Small intestine (tissue), 7 donors: ENCODE measurements around the gene MRPS18B. TPM values are rescaled to one million over a fixed set of nuclear protein-coding genes. Genes with fewer than 3 reads are reported as not detected.

ENCODE experiments used
- DNase-seq, 2 donors: peaks; one replicate each; pipeline versions ENCODE4 v3.0.0 to v3.0.0-alpha.2; 2013
- FAIRE-seq: peaks from 2 replicates; lab custom pipeline; 2012; peaks lifted over from hg19 to GRCh38; lab: Jason Lieb, UNC
- H3K27ac ChIP-seq, 3 donors: one replicate each; pipeline ENCODE4 v1.5.1; 2013; ENCODE audit warnings: low read length in 2 of 3, mild to moderate bottlenecking in 2 of 3, control low read depth in 1 of 3, inconsistent platforms in 1 of 3, low read depth in 1 of 3, moderate library complexity in 1 of 3
- H3K27me3 ChIP-seq, 3 donors: one replicate each; pipeline ENCODE4 v1.6.1; 2013; ENCODE audit warnings: low read length in 3 of 3, inconsistent platforms in 1 of 3; ENCODE audit not compliant: control insufficient read depth in 3 of 3, insufficient read depth in 3 of 3
- H3K36me3 ChIP-seq, 3 donors: one replicate each; pipeline ENCODE4 v1.6.1; 2013; ENCODE audit warnings: low read length in 3 of 3, inconsistent platforms in 1 of 3, low read depth in 1 of 3, mild to moderate bottlenecking in 1 of 3, moderate library complexity in 1 of 3; ENCODE audit not compliant: control insufficient read depth in 3 of 3, insufficient read depth in 2 of 3
- H3K4me1 ChIP-seq, 3 donors: one replicate each; pipeline ENCODE4 v1.6.1; 2013; ENCODE audit warnings: low read length in 2 of 3, inconsistent platforms in 1 of 3, low read depth in 1 of 3, mild to moderate bottlenecking in 1 of 3, moderate library complexity in 1 of 3; ENCODE audit not compliant: control insufficient read depth in 3 of 3, insufficient read depth in 2 of 3
- H3K4me3 ChIP-seq, 3 donors: one replicate each; pipeline ENCODE4 v1.5.1; 2013; ENCODE audit warnings: low read length in 3 of 3, control low read depth in 1 of 3, inconsistent platforms in 1 of 3, low read depth in 1 of 3, mild to moderate bottlenecking in 1 of 3, moderate library complexity in 1 of 3
- H3K9me3 ChIP-seq, 2 donors: one replicate each; pipeline ENCODE4 v1.6.1; 2013; ENCODE audit warnings: low read depth in 1 of 2, low read length in 1 of 2; ENCODE audit not compliant: control insufficient read depth in 2 of 2, insufficient read depth in 1 of 2
- WGBS, 3 donors: extraction: QIAGEN DNeasy Blood & Tissue Kit; methylation state at CpG; one replicate each; pipeline ENCODE4 v1.1.7; 2013; 5-methylcytosine and 5-hydroxymethylcytosine counted together
- polyA plus RNA-seq, 4 donors: library from polyadenylated mRNA; stranded (reverse) in 3 of 4; unstranded in 1 of 4; fragments of 200-250 nt in 3 of 4; fragments of 120-200 nt in 1 of 4; gene quantifications; one replicate each; pipeline versions ENCODE4 v1.2.1 to v1.2.3, GENCODE V29; 2013
- donor health status: healthy with polysubstance abuse.
- donor health status: control.
- donor health status: control.
- donor health status: Bipolar disorder and iron deficiency.
- donor health status: healthy.

Gene MRPS18B
- polyA plus RNA-seq, 4 donors, result 54.1 to 93.0 (median 90.3) TPM

DNA sequence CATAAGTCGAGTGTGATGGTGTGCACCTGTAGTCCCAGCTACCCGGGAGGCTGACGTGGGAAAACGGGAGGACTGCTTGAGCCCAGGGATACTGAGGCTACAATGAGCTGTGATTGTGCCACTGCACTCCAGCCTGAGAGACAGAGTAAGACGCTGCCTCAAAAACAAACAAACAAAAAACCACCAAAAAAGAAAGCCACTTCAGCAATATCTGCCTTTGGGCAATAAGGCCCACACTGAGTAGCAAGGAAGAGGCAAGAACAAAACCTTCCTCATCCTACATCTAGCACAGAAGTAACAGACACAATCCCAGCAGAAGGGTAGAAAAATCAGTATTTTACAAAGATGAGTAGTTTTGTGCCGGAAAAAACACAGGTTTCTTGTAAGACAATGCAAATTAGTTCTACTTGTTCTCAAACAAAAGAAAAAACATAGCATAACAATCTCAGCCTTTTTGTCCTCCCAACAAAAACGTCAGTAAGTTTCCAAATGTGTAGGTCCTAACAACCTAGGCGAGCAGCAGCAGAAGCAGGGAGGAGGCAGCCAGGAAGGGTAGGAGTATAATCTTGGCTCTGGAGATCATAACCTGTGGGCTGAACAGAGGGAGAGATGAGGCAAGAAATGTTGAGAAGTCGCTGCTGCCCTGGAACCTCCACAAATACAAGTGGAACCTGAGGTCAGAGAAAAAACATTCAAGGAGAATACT is 6.3 kb upstream of the MRPS18B start:
- FAIRE-seq (no peak), DNase-seq (no peak)
- Histone ChIP-seq H3K4me3 (no peak overlapping the region), H3K27ac (peak overlapping the region in 1 of 3 donors; percentile 49), H3K4me1 (peaks cover 0 to 14% (median 3%) of the 10 kb centered on the region in 3 donors), H3K9me3 (no peaks in the 10 kb centered on the region), H3K27me3 (no peaks in the 10 kb centered on the region), H3K36me3 (peaks cover 8 to 29% (median 21%) of the 10 kb centered on the region in 3 donors)
- 76 to 81% (median 81%) methylated on average over 9 of the region's 9 CpGs for WGBS, 3 donors

DNA sequence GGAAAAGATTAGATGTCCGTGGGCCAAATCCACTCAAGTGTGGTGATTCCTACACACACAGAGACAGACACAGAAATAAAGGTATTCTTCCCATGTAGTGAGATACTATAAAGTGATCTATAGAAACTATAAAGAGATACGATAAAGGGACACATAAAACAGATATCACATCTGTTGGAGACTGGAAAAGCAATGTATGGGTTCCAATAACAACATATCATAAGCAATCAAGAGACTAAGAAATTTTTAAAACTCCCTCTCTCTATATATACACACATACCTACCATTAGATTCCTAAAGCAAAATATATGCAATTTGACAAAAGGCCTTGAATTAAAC is 5.8 kb upstream of the MRPS18B start:
- DNase-seq, result no peak
- H3K27me3 ChIP-seq, result no peaks in the 10 kb centered on the region
- peaks cover 0 to 14% (median 3%) of the 10 kb centered on the region in 3 donors for H3K4me1 ChIP-seq
- FAIRE-seq, result no peak
- H3K4me3 ChIP-seq, result no peak overlapping the region
- no peaks in the 10 kb centered on the region for H3K9me3 ChIP-seq
- peak overlapping the region in 1 of 3 donors; percentile 49 for H3K27ac ChIP-seq
- H3K36me3 ChIP-seq, result peaks cover 4 to 30% (median 21%) of the 10 kb centered on the region in 3 donors
- 69 to 80% (median 76%) methylated on average over 2 of the region's 2 CpGs for WGBS, 3 donors

DNA sequence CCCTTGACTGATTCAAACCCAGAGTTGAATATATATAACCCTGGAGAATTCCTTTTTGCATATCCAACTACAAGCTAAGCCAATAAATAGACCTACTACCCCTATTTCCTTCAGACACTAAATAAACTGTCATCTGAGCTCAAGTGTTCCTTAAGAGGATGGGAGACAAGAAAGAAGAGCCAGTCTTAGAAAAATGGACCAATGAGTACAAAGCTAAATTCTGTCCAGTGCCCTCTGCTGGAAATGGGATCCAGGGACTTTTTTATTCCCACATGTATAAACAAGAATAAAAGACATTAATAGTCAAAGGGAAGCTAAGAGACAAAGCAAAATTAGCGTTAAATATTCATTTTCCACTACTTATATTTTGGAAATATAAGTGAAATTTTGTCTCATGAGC is 5.4 kb upstream of the MRPS18B start:
- 67 to 81% (median 73%) methylated on average over 1 of the region's 1 CpG for WGBS, 3 donors
- Histone ChIP-seq H3K9me3 (no peaks in the 10 kb centered on the region), H3K4me1 (peaks cover 0 to 14% (median 3%) of the 10 kb centered on the region in 3 donors), H3K4me3 (no peak overlapping the region), H3K36me3 (peaks cover 4 to 32% (median 21%) of the 10 kb centered on the region in 3 donors), H3K27ac (no peak overlapping the region), H3K27me3 (no peaks in the 10 kb centered on the region)
- DNase-seq, result no peak
- no peak for FAIRE-seq

DNA sequence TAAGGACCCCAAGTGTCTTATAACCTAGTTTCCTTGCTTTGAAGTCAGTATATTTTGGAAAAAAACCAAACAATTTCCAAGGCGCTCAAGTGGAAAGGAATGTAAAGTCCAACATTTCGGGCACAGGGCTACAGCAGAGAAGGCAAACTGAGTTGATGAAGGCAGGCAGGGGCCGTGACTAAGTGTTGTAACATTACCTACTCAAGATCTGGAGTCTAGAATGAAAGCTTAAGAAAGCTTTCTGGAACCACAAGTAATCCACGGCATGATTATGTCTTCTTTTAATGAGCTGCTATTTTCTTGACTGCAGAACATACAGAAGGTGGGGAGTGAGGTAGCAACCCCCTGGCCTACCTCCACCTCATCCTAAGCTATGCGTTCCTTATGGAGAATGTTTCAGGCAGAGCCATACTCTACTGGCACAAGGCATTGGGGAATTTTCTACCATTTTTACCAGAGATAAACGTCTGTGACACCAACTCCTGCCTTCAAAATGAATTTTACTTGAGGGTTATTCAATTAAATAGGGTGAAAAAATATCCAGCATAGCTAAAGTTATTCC is 4.9 kb upstream of the MRPS18B start:
- H3K36me3 ChIP-seq, result peaks cover 4 to 30% (median 16%) of the 10 kb centered on the region in 3 donors

DNA sequence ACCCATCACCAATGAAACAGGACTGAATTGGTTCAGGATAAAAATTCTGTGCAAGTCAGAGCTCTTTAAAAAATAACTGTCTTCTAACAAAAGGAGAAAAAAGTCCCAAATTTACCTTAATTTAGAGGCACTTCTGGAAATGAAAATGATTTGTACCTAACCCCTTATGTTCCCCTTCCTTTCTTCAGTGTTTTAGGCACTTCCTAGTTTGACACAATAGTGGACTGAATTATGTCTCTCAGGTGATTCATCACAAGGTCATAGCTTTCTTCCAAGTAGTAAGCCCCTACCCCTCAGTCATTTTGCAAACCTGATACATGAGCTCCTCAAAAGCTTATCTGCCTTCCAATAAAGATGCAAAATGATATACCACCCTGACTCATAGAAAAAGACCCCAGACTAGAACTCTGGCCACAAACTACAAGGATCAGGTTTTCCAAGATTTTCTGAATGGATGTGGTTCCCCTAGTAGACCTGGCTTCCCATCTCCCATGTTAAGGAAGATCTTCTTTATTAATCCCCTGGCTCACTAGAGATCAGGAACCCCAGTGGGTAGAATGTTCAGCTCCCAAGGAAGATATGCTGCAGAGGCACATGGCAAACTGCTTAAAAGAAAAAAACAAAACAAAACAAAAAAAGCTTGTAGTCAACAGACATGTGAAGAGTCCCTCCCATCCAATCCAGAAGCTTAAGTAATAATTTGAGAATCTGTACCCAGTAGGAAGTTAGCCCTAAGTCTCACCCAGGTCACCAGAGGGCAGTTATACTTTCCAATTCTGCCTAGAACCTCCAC is 4.2 kb upstream of the MRPS18B start:
- FAIRE-seq (no peak), DNase-seq (no peak)

More for the DNA sequence above, 4.9 kb upstream of the MRPS18B start:
- FAIRE-seq (no peak), DNase-seq (no peak)
- Histone ChIP-seq H3K4me1 (peaks cover 0 to 14% (median 3%) of the 10 kb centered on the region in 3 donors), H3K9me3 (no peaks in the 10 kb centered on the region), H3K27ac (peak overlapping the region in 2 of 3 donors; percentile 21 to 33), H3K4me3 (no peak overlapping the region), H3K27me3 (no peaks in the 10 kb centered on the region)
- WGBS, 3 donors, result 65 to 67% (median 65%) methylated on average over 6 of the region's 6 CpGs

DNA sequence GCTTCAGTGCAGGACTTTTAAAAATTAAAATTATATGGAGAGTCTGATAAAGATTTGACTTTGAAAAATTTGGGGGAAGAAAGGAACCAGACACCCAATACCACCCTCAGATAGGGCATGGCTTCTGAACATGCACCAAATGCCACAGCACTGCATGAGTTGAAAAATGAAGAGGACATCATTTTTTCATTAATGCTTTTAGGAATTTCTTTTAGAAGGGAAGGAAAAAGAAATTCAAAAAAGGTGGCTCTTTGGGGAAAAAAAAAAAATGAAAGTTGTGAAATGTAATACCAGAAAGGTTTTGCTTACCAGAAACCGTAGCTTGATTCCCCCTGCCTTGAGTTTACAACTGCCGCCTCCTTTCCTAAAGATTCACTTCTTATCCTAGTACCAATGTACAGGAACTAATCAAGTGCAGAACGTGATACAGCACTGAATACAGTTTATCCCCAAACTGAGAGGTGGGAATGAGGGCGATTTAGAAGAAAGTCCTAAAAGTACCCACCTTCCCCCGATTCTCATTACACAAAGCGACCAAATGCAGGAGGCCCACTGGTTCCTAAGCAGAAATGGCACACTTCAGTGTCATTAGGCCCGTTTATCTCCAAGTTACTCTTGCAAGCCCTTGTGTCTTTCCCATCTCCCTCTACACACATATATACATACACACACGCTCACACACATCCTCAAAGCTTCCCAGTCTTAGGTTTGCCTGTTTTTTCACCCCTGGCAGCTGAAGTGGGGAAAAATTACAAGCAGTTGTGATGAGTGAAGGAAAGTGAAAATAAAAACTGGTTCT is 3.4 kb upstream of the MRPS18B start:
- no peak for FAIRE-seq
- Histone ChIP-seq H3K36me3 (peaks cover 0 to 15% (median 9%) of the 10 kb centered on the region in 3 donors), H3K9me3 (no peaks in the 10 kb centered on the region), H3K4me1 (peaks cover 0 to 22% (median 3%) of the 10 kb centered on the region in 3 donors), H3K27me3 (no peaks in the 10 kb centered on the region), H3K4me3 (peak overlapping the region in 2 of 3 donors; percentile 60 to 79), H3K27ac (peak overlapping the region; percentile 37 to 99 (median 96))
- peak in 1 of 2 donors; percentile 40 for DNase-seq
- 21 to 24% (median 23%) methylated on average over 8 of the region's 8 CpGs for WGBS, 3 donors

More for the DNA sequence above, 4.2 kb upstream of the MRPS18B start:
- H3K27ac ChIP-seq, result peak overlapping the region in 1 of 3 donors; percentile 96
- H3K27me3 ChIP-seq, result no peaks in the 10 kb centered on the region
- no peak overlapping the region for H3K4me3 ChIP-seq
- H3K4me1 ChIP-seq, result peaks cover 0 to 15% (median 3%) of the 10 kb centered on the region in 3 donors
- H3K9me3 ChIP-seq, result no peaks in the 10 kb centered on the region
- H3K36me3 ChIP-seq, result peaks cover 4 to 23% (median 16%) of the 10 kb centered on the region in 3 donors

DNA sequence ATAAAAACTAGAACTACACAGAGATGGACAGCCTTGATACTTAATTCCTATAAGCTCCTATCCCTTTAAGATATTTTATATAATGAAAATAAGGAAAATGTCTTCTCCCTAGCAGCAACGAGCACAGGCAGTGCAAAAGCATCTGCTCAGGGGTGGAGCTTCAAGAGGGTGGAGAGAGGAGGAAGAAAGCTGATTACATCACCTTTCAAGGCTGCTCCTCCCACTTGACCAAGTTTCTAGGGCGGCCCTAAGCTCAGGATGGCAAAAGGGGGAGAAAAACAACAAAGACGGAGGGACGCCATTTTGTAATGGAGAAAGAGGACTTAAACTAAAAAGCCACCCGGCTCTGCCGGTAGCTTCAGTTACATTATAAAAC is 2.8 kb upstream of the MRPS18B start:
- peaks cover 0 to 22% (median 3%) of the 10 kb centered on the region in 3 donors for H3K4me1 ChIP-seq
- no peaks in the 10 kb centered on the region for H3K27me3 ChIP-seq
- no peaks in the 10 kb centered on the region for H3K9me3 ChIP-seq
- H3K27ac ChIP-seq, result peak overlapping the region; percentile 96 to 99 (median 98)
- FAIRE-seq (no peak), DNase-seq (peak; percentile 98)
- 0 to 1% (median 0%) methylated on average over 6 of the region's 6 CpGs for WGBS, 3 donors
- peaks cover 0 to 18% (median 9%) of the 10 kb centered on the region in 3 donors for H3K36me3 ChIP-seq
- peak overlapping the region; percentile 19 to 79 (median 60) for H3K4me3 ChIP-seq
